ENCODE data around the gene ROBO3. TPM values are rescaled to one million over a fixed set of nuclear protein-coding genes. Genes with fewer than 3 reads are reported as not detected.
A peak's percentile ranks its signal among the peaks of the same experiment; 100 is the strongest.

Gene ROBO3
- total and polyA plus RNA-seq, 2 experiments from 2014 or later, result 12.1 TPM

DNA sequence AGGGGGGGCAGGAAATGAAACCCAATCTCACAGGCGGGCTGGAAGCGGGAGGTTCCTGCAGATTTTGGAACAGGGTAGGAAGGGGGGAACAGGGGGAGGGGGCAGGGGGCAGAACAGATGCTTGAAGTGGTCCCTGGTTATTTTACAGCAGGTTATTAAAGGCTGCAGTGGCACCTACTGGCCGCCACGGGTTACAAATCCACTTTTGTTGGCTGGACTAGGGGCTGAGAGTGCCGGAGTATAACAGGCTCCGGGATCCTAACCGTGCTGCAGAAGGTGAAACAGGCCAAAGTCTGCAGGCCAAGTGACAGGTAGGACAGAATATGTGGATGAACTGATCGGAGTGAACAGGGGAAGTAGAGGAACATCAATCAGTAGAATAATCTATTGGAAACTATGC is 2.5 kb downstream of the ROBO3 start:
- Histone ChIP-seq H3K9me3 (ENCODE audit: low read depth) (no peaks in the 10 kb centered on the region), H3K27me3 (replicated peaks; ENCODE audit: insufficient read depth) (peaks cover 93% of the 10 kb centered on the region), H3K4me1 (ENCODE audit: insufficient read depth) (0 out of 2 replicates have a peak, but pooled peaks cover 10% of the 10 kb centered on the region), H3K9ac (no peak overlapping the region), H3K79me2 (ENCODE audit: insufficient read depth) (no peaks in the 10 kb centered on the region), H3F3A (ENCODE audit: insufficient read depth) (no peaks in the 10 kb centered on the region), H3K4me2 (ENCODE audit: unreplicated experiment) (no peak overlapping the region), H3K9me2 (ENCODE audit: insufficient read depth) (no peaks in the 10 kb centered on the region), H3K36me3 (ENCODE audit: low read depth) (no peaks in the 10 kb centered on the region), H2AFZ (no peak overlapping the region), H3K27ac (no peak overlapping the region), H4K20me1 (ENCODE audit: insufficient read depth) (no peaks in the 10 kb centered on the region), H3K4me3 (no peak overlapping the region)
- in situ Hi-C loops (cut with MboI), result loop anchor here (25.0 kb wide), 1 partner anchor 455 kb away; the partner anchor contains the start of gene OR8B4
- 6 to 8% methylated on average over 6 to 8 of the region's 8 CpGs for WGBS, 2 experiments (ENCODE audit: low coverage in 1 of 2, low lambda C conversion rate in 2 of 2, missing lambda C conversion rate in 2 of 2)
- DNase-seq, result peak; percentile 60
- TF ChIP-seq EZH2phosphoT487 (IDR thresholded peaks at IDR 0.05; ENCODE audit: insufficient read depth, low read depth) (no peak), EZH2 (IDR thresholded peaks at IDR 0.05; ENCODE audit: insufficient read depth, poor library complexity, severe bottlenecking) (no peak)

DNA sequence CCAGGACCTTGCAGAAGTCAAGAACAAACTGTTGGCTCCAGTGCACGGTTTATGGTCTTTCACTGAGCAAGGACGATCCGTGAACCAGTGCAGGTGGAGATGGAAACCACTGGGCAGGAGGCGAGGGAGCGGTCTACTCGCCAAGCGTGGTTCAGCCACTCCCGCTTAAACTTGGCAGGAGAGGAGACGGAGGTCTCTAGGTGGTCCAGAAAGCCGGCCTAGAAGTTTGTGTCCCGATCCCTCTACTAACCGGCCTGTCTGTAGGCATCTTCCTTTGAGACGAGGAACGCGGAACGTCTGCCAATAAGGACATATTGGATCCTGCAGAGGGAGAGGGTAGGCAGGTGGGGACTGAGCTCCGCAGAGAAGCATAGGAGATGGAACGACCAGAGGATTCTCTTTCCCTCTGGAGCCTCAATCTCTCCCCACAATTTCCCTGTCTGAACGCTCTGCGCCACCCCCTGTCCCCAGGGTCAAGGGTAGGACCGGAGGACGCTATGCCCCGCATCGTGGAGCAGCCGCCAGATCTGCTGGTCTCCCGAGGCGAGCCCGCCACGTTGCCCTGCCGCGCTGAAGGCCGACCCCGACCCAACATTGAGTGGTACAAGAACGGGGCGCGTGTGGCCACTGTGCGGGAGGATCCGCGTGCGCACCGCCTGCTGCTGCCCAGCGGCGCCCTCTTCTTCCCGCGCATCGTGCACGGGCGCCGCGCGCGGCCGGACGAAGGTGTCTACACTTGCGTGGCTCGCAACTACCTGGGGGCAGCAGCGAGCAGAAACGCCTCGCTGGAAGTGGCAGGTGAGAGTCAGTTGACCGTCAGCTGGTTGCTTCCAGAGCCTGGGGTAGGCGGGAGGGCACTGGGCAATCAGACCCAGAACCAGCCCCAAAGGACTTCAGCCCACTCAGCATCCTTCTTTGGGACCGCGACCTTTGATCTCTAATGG is 3.4 kb downstream of the ROBO3 start:
- H3K79me2 ChIP-seq (ENCODE audit: insufficient read depth), result no peaks in the 10 kb centered on the region
- no peak for DNase-seq
- peaks cover 87% of the 10 kb centered on the region for H3K27me3 ChIP-seq (replicated peaks; ENCODE audit: insufficient read depth)
- H3K36me3 ChIP-seq (ENCODE audit: low read depth), result no peaks in the 10 kb centered on the region
- H3K4me2 ChIP-seq (ENCODE audit: unreplicated experiment), result no peak overlapping the region
- H3K27ac ChIP-seq, result no peak overlapping the region
- H3K9me2 ChIP-seq (ENCODE audit: insufficient read depth), result no peaks in the 10 kb centered on the region
- H3K4me3 ChIP-seq, result no peak overlapping the region
- 0 out of 2 replicates have a peak, but pooled peaks cover 4% of the 10 kb centered on the region for H3K4me1 ChIP-seq (ENCODE audit: insufficient read depth)
- no peaks in the 10 kb centered on the region for H3K9me3 ChIP-seq (ENCODE audit: low read depth)
- no peak overlapping the region for H2AFZ ChIP-seq
- TF ChIP-seq EZH2 (IDR thresholded peaks at IDR 0.05; ENCODE audit: insufficient read depth, poor library complexity, severe bottlenecking) (peak; percentile 80), EZH2phosphoT487 (IDR thresholded peaks at IDR 0.05; ENCODE audit: insufficient read depth, low read depth) (no peak)
- H4K20me1 ChIP-seq (ENCODE audit: insufficient read depth), result no peaks in the 10 kb centered on the region
- in situ Hi-C loops (cut with MboI), result loop anchor here (25.0 kb wide), 1 partner anchor 456 kb away; the partner anchor contains the start of gene OR8B4
- WGBS, 2 experiments (ENCODE audit: low coverage in 1 of 2, low lambda C conversion rate in 2 of 2, missing lambda C conversion rate in 2 of 2), result 11% methylated on average over 47 to 62 of the region's 63 CpGs
- no peak overlapping the region for H3K9ac ChIP-seq
- H3F3A ChIP-seq (ENCODE audit: insufficient read depth), result no peaks in the 10 kb centered on the region

GRCh38 chr11:124869331-124869730 is 4.1 kb downstream of the ROBO3 start:
- H3K4me3 ChIP-seq, result no peak overlapping the region
- TF ChIP-seq EZH2phosphoT487 (IDR thresholded peaks at IDR 0.05; ENCODE audit: insufficient read depth, low read depth) (no peak), EZH2 (IDR thresholded peaks at IDR 0.05; ENCODE audit: insufficient read depth, poor library complexity, severe bottlenecking) (no peak)
- 0 out of 2 replicates have a peak, but pooled peaks cover 4% of the 10 kb centered on the region for H3K4me1 ChIP-seq (ENCODE audit: insufficient read depth)
- H3K36me3 ChIP-seq (ENCODE audit: low read depth), result no peaks in the 10 kb centered on the region
- H3K9me3 ChIP-seq (ENCODE audit: low read depth), result no peaks in the 10 kb centered on the region
- H3K27ac ChIP-seq, result no peak overlapping the region
- 2 to 4% methylated on average over 16 of the region's 16 CpGs for WGBS, 2 experiments (ENCODE audit: low coverage in 1 of 2, low lambda C conversion rate in 2 of 2, missing lambda C conversion rate in 2 of 2)
- H3K9me2 ChIP-seq (ENCODE audit: insufficient read depth), result no peaks in the 10 kb centered on the region
- no peak overlapping the region for H3K9ac ChIP-seq
- peaks cover 79% of the 10 kb centered on the region for H3K27me3 ChIP-seq (replicated peaks; ENCODE audit: insufficient read depth)
- no peaks in the 10 kb centered on the region for H4K20me1 ChIP-seq (ENCODE audit: insufficient read depth)
- no peaks in the 10 kb centered on the region for H3F3A ChIP-seq (ENCODE audit: insufficient read depth)
- in situ Hi-C loops (cut with MboI), result loop anchor here (25.0 kb wide), 1 partner anchor 457 kb away; the partner anchor contains the start of gene OR8B4
- H3K4me2 ChIP-seq (ENCODE audit: unreplicated experiment), result no peak overlapping the region
- no peaks in the 10 kb centered on the region for H3K79me2 ChIP-seq (ENCODE audit: insufficient read depth)
- DNase-seq, result no peak
- no peak overlapping the region for H2AFZ ChIP-seq

- H2AFZ ChIP-seq, result no peak overlapping the region
- H3K9me2 ChIP-seq (ENCODE audit: insufficient read depth), result no peaks in the 10 kb centered on the region
- H3K9ac ChIP-seq, result no peak overlapping the region
- no peaks in the 10 kb centered on the region for H4K20me1 ChIP-seq (ENCODE audit: insufficient read depth)
- TF ChIP-seq EZH2phosphoT487 (IDR thresholded peaks at IDR 0.05; ENCODE audit: insufficient read depth, low read depth), result no peak
- peak; percentile 48 for TF ChIP-seq EZH2 (IDR thresholded peaks at IDR 0.05; ENCODE audit: insufficient read depth, poor library complexity, severe bottlenecking)
- DNase-seq, result no peak
- WGBS, 2 experiments (ENCODE audit: low coverage in 1 of 2, low lambda C conversion rate in 2 of 2, missing lambda C conversion rate in 2 of 2), result 39 to 41% methylated on average over 14 of the region's 14 CpGs
- H3K79me2 ChIP-seq (ENCODE audit: insufficient read depth), result no peaks in the 10 kb centered on the region
- H3F3A ChIP-seq (ENCODE audit: insufficient read depth), result no peaks in the 10 kb centered on the region
- H3K27ac ChIP-seq, result no peak overlapping the region
- peaks cover 73% of the 10 kb centered on the region for H3K27me3 ChIP-seq (replicated peaks; ENCODE audit: insufficient read depth)
- H3K4me2 ChIP-seq (ENCODE audit: unreplicated experiment), result no peak overlapping the region
- H3K9me3 ChIP-seq (ENCODE audit: low read depth), result no peaks in the 10 kb centered on the region
- no peaks in the 10 kb centered on the region for H3K36me3 ChIP-seq (ENCODE audit: low read depth)
- in situ Hi-C loops (cut with MboI), result loop anchor here (25.0 kb wide), 1 partner anchor 458 kb away; the partner anchor contains the start of gene OR8B4
- H3K4me3 ChIP-seq, result no peak overlapping the region
- 0 out of 2 replicates have a peak, but pooled peaks cover 4% of the 10 kb centered on the region for H3K4me1 ChIP-seq (ENCODE audit: insufficient read depth)
Measured at GRCh38 chr11:124869856-124870387, 4.7 kb downstream of the ROBO3 start.

Data from GM23248 (cell line).